Measurements from ENCODE around the gene RNF20.
"Not testable (repeated sequence)": the region's sequence is repeated elsewhere in the genome, so short reads cannot be mapped to it uniquely, and the experiment has no call there.

The RNF20 gene, protein sequence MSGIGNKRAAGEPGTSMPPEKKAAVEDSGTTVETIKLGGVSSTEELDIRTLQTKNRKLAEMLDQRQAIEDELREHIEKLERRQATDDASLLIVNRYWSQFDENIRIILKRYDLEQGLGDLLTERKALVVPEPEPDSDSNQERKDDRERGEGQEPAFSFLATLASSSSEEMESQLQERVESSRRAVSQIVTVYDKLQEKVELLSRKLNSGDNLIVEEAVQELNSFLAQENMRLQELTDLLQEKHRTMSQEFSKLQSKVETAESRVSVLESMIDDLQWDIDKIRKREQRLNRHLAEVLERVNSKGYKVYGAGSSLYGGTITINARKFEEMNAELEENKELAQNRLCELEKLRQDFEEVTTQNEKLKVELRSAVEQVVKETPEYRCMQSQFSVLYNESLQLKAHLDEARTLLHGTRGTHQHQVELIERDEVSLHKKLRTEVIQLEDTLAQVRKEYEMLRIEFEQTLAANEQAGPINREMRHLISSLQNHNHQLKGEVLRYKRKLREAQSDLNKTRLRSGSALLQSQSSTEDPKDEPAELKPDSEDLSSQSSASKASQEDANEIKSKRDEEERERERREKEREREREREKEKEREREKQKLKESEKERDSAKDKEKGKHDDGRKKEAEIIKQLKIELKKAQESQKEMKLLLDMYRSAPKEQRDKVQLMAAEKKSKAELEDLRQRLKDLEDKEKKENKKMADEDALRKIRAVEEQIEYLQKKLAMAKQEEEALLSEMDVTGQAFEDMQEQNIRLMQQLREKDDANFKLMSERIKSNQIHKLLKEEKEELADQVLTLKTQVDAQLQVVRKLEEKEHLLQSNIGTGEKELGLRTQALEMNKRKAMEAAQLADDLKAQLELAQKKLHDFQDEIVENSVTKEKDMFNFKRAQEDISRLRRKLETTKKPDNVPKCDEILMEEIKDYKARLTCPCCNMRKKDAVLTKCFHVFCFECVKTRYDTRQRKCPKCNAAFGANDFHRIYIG

DNA sequence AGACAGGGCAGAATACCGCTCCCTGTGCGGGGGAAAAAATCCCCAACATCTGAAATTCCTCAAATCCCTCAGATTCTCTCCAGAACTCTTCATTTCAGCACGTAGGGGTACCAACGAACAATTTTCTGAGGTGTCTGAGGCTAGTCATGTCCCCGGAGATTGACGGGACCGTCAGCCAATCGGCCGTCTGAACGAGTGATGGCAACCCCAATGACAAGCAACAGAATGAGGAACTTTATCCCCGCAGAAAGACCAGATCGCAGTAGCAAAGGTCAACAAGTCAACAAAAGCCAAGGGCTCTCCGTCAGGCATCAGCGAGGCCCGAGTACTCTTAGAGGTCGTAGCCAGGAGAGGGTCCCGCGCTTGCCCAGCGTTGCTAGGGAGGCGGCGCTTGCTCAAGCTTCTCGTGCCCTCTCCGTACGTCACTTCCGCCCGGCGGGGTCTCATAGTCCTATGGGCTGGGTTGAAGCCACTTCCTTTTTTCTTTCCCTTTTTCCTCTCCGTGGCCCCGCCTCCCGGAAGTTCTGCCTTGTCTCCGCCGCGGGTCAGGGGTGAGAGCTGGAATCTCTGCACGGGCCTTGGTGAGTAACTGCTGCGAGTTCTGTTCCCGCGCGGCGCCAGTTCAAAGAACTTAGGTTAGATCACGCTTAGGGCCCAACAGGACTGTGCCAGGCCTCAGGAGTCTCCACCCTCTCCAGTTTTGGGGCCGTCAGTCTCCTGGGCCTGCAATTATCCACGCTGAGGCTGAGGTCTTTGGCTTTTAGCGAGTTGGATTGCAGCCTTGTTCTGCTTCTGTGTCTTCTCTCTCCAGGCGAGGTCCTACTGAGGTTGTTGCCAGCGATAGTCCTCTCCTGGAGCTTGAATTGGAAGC lies at the start of gene RNF20:
Gene RNF20 (plus strand): TSS at position 520 of the 871 bp plus-strand sequence. CDS start 1,571 bp downstream, outside the sequence.
- peak; percentile 99 for DNase-seq

DNA sequence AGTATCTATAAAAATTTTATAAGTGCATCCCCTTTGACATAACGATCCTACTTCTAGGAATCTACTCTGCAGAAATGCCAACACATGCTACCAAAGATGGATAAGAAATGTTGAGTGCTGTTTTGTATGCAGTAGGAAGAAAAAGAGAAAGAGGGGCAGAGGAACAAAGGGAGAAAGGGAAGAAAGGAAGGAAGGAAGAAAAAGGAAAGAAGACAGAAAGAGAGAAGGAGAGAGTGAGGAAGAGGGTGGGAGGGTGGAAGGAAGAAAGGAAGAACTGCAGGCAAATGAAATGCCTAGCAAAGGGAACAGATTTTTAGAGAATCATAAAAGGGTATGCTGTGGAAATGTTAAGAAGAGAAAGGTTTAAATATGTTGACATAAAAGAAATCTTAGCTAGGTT lies 49.6 kb upstream of the RNF20 start:
- DNase-seq: no peak

DNA sequence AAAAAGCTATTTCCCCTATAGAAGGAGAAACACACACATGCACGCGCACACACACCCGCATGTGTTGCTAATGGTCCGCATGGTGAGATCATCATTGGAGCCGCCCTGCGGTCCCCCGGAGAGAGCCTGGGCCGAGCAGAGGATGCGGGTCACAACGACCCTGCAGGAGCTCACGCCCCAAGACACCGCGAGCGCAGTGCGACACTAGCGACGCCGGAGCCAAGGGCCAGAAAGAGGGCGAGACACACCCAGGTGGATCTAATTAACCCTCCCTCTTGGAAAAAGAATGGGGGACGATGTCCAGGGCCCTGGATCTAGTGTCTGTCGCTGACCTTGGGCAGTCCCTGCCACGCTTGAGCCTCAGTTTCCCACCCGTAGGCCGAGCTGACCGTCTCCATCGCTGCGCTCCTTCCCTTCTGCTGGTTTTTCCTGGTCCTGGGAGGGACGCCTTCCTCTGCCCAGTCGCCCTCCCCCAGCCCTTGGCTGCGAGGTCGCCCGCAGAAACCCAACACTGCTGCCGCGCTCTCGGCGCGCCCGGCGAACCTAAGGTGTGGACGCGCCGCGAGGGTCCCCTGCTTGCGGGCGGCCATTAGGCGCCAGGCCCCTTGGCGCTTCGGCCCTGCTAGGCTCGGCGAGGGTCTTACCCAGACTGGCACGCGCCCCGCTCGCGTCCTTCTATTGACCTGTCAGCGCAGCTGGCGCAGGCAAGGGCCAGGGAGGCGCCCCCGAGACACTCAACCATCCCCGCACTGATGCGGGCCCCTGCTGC lies 47.5 kb upstream of the RNF20 start:
- no peak for DNase-seq

DNA sequence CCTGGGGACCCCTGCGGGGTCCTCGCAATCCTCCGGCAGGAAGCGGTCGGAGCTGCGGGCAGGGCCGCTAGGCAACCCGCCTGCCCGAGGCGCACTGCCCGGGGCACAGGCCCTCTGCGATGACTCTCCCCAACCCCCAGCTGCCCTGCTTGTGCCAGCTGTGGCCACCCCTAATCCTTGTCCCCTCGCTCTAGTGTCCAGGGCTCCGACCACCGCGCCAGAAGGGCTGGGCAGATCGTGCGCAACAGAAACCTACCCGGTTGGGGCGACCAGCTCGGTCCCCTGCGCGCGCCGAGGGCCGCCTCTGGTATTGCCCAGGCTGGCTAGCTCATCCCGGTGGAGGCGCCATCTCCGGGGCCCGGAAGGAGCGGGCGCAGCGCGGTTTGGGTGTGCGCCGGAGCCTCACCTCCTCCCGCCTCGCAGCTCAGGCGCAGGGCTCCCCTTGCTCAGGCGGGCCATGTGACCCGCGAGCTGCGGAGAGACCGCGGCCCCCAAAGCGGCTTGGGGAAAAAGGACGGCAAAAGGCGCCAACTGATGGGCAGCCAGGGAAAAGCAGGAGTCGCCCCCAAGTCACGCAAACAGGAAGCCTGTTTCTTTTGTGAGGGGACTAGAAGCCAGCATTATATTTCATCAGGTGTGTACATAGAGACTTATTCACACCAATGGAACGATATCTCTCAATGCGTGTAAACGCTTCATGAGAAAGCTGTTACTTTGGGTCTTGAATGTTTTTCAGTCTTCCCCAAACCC lies 46.8 kb upstream of the RNF20 start:
- DNase-seq: no peak

DNA sequence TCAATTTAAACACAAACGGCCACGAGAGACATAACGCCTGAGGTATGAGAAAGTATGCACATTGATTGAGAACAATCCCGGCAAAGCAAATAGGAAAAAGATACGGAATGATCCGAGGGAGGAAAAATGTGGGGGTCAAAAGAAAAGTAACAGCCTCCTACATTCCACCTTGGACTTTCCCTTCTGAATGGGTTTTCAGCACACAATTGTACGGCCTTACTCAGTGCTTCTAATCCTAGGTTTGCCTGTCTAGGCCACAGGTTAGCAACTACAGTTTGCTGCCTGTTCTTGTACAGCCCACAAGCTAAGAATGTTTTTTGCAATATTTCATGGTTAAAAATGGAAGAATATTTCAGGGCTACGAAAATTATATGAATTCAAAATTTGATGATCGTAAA lies 46.2 kb upstream of the RNF20 start:
- no peak for DNase-seq

DNA sequence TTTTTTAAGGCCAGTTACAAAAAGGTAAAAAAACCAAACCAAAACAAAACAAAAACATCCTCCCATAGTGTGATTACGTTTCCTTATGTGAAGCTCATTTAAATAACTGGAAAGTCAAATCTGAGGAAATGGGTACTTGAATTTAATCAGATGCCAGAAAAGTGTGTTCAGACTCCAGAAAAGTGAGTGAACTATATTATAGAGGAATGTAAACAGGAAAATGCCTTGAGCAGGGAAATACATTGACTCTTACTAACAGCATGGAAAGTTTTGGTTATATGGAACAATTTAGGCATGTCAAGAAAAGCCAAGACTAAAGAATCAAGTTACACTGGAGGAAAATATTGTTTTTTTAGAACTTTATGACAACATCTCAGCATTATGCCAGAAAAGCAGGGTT lies 37.8 kb upstream of the RNF20 start:
- no peak for DNase-seq

DNA sequence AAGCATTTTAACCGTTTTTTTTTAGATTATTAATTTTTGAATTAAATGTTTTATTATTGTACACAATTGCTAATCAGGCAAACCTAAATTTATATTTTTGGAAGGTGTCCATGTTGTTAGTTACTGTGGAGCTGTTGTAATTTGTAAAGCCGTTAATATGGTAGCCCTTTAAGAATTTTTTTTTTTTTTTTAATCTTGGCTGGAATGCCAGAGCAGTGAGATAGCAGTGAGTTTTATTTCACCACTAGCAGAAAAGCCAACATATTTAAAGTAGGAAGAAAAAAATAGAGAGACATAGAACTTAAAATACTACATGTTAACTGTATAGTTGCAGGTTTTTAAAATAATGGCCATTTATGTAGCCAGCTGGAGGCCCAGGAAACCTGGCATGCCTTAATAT lies 35.3 kb upstream of the RNF20 start:
- no peak for DNase-seq

DNA sequence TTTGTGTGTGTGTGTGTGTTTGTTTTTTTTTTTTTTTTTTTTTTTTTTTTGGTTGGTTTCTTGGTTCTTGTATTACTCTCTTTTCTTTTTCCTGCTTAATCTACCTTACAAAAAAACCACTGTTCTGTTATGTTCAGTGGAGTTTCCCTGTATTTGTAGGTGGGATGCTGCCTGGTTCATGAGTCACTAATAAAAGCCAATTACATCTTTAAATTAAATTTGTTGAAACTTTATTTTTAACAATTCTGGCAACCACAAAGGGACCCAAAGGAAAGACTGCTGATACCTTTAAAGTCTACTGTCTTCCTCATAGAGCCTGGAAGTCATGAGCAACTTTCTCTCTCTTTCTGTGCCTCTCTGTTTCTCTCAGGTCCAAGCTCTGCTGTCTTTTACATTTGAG lies 29.5 kb upstream of the RNF20 start:
- DNase-seq: no peak

DNA sequence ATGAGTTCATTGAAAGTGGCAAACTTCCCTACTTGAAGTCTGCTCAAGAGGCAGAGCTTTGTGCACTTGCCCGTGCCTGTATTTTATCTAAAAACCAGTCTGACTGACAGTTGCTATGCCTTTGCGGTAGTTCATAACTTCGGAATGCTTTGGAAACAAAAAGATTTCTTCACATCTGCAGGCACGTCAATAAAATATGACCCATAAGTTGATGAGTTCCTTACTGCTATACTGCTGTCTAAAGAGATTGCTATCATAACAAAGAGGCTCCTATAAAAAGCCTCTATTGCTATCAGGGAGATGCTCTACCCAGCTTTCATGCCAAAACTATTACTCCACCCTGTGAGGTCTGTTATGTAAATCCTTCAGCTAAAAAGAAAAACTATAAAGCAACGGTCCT lies 25.4 kb upstream of the RNF20 start:
- no peak for DNase-seq

DNA sequence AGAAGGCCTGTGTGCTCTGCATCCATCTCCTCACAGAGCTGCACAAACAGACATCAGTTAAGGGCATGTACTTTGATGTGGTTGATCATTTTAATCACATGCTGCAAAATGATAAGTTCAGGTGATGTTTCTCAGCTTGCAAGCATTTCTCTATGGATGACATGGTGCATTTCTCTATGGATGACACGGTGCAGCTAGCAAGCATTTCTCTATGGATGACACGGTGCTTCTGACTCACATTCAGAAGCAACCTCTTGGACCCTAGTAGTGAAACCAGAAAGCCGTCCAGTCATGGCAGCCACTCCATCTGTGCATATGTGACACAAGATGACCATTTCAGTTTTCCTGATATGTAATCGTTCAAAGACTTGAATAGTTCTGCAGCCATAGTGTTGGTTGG lies 24.1 kb upstream of the RNF20 start:
- no peak for DNase-seq

DNA sequence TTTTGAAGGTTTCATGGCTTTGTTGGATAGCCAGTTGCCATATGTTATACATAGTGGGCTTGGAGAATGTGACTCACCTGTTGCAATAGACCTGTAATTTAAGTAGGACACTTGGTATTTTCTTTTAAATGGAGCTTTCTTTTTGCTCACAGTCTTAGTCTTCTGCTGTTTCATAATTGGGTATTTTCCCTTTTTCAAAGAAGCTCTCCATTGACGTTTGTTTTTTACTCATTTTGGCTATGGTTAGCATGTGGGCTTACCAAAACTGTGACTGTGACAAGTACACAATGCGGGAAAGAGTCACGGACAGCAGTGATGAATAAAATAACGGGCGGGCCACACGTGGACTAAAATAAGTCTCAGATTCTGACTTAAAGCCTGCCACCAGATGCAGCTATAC lies 23.2 kb upstream of the RNF20 start:
- peak; percentile 17 for DNase-seq

DNA sequence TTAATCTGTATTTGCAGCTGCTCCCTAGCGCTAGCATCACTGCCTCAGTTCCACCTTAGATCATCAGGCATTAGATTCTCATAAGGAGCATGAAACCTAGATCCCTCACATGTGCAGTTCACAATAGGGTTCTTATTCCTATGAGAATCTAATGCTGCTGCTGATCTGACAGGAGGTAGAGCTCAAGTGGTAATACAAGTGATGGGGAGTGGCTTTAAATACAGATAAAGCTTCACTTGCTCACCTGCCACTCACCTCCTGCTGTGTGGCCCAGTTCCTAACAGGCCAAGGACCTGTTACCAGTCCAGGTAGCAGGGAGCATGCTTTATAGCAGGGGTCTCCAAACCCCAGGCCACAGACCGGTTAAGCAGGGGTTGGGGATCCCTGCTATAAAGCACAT lies 22.6 kb upstream of the RNF20 start:
- no peak for DNase-seq

DNA sequence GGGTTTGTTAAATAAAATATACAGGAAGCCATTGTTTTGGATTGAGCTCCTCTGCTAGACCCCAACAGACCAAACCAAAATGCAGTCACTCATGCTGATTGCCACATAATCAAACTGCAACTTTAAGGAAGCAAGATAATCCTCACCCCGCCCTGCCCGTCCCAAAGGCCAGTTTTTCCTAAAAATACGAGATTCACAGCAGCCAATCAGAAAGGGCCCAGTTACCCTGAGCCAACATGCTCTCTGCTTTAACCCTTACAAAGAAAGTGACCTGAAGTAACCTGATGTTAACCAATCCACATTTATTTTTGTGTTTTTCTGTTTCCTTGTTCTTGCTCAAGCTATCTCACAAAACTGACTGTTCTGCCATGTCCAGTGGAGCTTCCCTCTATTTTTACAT lies 21.5 kb upstream of the RNF20 start:
- no peak for DNase-seq

DNA sequence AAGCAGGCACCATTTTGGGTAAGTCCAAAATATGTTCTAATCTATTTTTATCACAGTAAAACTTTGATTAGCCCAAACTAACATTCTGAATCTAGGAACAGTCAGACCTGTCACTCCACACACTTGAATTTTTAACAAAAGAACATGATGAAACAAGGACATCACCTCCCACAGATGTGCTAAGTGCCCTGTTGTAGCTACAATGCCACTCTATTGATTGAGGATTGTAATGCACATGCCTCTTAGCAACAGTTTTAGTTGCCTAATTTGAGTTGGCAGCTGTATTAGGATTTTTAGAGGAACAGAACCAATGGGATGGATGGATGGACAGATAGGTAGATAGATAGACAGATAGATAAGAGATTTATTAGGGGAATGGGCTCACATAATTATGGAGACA lies 20.3 kb upstream of the RNF20 start:
- DNase-seq: no peak

DNA sequence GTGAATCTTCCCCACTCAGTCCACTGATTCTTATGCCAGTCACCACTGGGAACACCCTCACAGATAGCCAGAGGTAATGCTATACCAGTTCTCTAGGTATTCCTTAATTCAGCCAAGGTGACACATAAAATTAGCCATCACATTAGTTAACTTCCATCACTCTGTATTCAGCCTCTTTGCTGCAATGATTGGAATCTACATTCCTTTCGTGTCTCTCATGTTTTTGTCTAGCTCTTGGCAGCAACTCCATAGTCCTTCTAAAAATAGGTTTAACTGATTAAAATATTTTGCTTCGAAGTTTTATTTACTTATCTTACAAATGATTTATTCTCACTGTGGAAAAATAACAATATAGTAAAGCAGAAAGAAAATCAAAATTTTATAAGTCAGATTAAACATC lies 19.6 kb upstream of the RNF20 start:
- no peak for DNase-seq

DNA sequence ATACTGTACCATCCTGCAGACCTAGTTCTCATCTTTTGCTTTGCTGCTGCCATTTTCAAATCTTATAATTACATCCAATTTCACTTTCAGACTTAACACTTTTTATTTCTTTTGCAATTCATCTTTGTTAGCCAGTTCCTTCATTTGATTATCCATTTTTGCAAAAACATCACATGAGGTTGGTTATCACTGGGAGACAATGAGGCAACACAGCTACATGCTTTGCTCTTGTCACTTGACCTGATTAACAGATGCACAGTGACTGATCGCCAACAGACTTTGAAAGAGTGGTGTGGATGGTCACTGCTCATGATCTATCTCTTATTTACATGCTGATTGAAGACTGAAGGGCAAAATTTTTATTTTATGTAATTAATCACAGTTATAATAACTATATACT lies 17.0 kb upstream of the RNF20 start:
- no peak for DNase-seq

DNA sequence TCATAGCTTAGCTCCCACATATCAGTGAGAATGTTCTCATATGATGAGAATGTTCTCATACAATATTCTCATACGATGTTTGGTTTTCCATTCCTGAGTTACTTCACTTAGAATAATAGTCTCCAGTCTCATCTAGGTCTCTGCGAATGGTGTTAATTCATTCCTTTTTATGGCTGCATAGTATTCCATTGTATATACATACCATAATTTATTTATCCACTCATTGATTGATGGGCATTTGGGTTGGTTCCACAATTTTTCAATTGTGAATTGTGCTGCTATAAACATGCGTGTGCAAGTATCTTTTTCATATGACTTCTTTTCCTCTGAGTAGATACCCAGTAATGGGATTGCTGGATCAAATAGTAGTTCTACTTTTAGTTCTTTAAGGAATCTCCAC lies 15.2 kb upstream of the RNF20 start:
- not testable (repeated sequence) for DNase-seq

DNA sequence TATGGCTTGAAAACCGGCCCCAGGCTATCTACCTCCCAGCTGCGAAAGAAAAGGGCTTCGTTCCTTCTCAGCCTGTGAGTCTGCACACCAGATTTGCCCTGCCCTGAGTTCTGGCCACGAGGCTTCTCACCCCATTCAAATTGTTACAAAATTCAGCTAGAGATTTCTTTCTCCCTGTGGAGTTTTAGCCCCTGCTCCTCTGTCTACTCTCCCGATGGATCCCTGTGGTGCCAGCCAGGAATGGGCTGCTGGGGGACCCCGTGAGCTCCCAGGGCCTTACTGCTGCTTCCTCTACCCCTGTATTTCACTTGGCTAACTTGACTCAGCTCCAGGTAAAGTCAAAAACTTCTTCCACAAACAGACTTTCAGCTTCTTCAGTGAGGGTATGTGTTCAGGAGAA lies 9.3 kb upstream of the RNF20 start:
- no peak for DNase-seq

DNA sequence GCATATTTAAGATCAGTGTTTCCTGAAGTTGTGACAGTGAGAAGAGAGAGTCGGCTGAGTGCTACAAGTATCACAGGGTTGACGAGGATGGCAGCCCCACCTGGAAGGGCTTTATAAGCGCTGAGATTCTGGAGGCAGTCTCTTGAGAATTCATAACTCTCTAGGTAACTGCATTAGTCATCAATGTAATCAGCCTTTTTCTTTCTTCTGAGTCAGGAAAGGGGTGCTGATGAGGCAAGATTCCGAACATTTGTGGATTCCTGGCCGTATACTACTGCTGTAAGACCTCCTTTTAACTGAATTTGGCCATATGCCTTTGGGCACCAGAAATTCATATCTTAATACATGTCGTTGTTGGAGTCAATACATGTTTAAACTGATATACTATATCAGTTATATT lies 6.6 kb upstream of the RNF20 start:
- no peak for DNase-seq

DNA sequence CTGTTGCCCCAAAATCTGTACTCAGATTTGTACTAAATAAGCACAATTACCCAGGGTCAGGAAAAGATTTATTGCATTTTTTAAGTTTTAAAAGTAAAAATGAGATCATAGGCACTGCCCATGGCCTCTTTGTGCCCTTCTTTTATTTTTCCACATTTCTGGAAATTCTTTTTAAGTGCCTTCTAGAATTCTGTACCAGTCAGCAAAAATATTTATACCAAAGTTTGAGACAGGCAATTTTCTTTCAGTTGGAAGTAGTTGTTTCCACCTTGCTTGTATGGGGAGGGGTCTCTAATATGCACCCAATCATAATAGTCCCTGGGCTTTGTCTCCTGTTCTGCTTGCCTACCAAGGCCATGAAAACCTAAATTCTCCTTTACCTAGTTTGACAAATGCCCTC lies 5.6 kb upstream of the RNF20 start:
- no peak for DNase-seq

DNA sequence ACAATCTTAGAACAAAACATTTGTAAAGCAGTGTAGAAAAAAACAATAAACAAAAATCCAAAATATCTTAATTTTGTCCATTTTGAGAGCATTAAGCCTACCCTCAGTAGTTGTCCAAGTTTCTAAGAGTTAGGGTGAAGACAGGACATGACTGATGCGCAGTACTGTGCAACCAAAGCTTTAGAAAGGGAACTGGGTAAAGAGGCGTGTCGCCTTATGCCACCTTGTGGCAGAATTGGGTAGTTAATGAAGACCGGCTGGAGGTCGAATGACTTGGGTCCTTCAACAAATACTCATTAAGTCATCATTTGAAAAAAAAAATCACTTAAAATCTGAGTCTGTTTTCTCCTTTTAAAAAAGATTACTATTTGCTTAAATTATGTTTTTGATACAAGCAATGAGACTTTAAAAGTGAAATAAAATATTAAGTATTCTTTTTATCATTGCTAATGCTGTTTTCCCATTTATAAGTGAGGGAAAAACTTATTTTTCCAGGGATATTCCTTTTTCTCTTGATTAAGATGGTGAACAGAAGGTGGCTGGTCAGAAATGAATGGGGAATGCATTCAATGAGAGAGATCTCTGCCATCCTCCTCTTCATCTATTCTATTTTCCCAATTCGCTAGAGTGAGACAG lies 3.5 kb upstream of the RNF20 start:
- DNase-seq: peak; percentile 71

Measured in stimulated activated CD4-positive, alpha-beta T cell treated with anti-CD3 and anti-CD28 coated beads, Interleukin-1b, Interleukin-23, amount 100 ng/mL, for 48 hours (primary cell).